Stomach (tissue), 9 donors: ENCODE measurements around the gene GTF2H3. TPM values are rescaled to one million over a fixed set of nuclear protein-coding genes. Genes with fewer than 3 reads are reported as not detected.

Experiments
- DNase-seq, 2 donors: peaks; one replicate each; pipeline versions ENCODE4 v3.0.0 to v3.0.0-alpha.2; 2013 to 2019
- H3K27ac ChIP-seq, 5 donors: fragments of 200-600 bp in 4 of 5; sonication (generic) in 4 of 5; one replicate each; pipeline ENCODE4 v1.5.1; 2013 to 2019; ENCODE audit warnings: mild to moderate bottlenecking in 1 of 5, moderate library complexity in 1 of 5
- H3K27me3 ChIP-seq, 3 donors: fragments of 200-600 bp; sonication (generic); one replicate each; pipeline ENCODE4 v1.5.1; 2017 to 2019; ENCODE audit warnings: mixed run types in 1 of 3
- H3K36me3 ChIP-seq, 4 donors: fragments of 200-600 bp; sonication (generic); 1 replicate in 3 of 4; 2 replicates in 1 of 4; pipeline ENCODE4 v1.5.1; 2016 to 2019
- H3K4me1 ChIP-seq, 4 donors: fragments of 200-600 bp; sonication (generic); one replicate each; pipeline ENCODE4 v1.5.1; 2016 to 2019
- H3K4me3 ChIP-seq, 4 donors: fragments of 200-600 bp; sonication (generic) in 3 of 4; one replicate each; pipeline ENCODE4 v1.5.1; 2016 to 2019; ENCODE audit warnings: mild to moderate bottlenecking in 1 of 4
- H3K9me3 ChIP-seq, 4 donors: fragments of 200-600 bp; sonication (generic); one replicate each; pipeline ENCODE4 v1.5.1; 2016 to 2019
- EP300 ChIP-seq: sonication (generic); formaldehyde crosslinking; IDR thresholded peaks from one replicate; pipeline ENCODE4 v1.6.1; 2017; ENCODE audit warnings: antibody characterized with exemption
- POLR2A ChIP-seq, 4 donors: fragments of 450-650 bp; IDR thresholded peaks; one replicate each; pipeline ENCODE4 v1.6.1; 2016; ENCODE audit warnings: antibody characterized with exemption in 4 of 4, control low read depth in 2 of 4, mild to moderate bottlenecking in 1 of 4, moderate library complexity in 1 of 4
- POLR2AphosphoS5 ChIP-seq, 3 donors: sonication (generic); formaldehyde crosslinking; IDR thresholded peaks; one replicate each; pipeline ENCODE4 v1.6.1; 2016; ENCODE audit warnings: antibody characterized with exemption in 3 of 3
- WGBS, 5 donors: extraction: QIAGEN DNeasy Blood & Tissue Kit in 3 of 5; methylation state at CpG; one replicate each; pipeline versions ENCODE4 v1.1.5 to v1.1.7; 2013 to 2018; 5-methylcytosine and 5-hydroxymethylcytosine counted together
- intact Hi-C: fragments of 100-400 bp; cut with DNase I; formaldehyde crosslinking; loops from one replicate; pipeline ENCODE4 v1.15.1; 2023; ENCODE audit warnings: low total_unique reads
- polyA plus RNA-seq, 3 donors: library from polyadenylated mRNA; stranded (reverse); fragments of 200-250 nt; gene quantifications; one replicate each; pipeline ENCODE4 v1.2.3, GENCODE V29; 2013
- total RNA-seq, 5 donors: library from RNA; depleted of rRNA; stranded (reverse); fragments of >200 nt; gene quantifications; one replicate each; pipeline versions ENCODE4 v1.1.0 to v1.2.3, GENCODE V29; 2014 to 2016
- TF ChIP-seq, protein P1 (sequence below), 7 experiments: fragments of 450-650 bp in 4 of 7; fragments of 200-600 bp in 3 of 7; sonication (generic) in 3 of 7; IDR thresholded peaks; one replicate each; pipeline ENCODE4 v1.5.1; 2016 to 2019; ENCODE audit warnings: antibody characterized with exemption in 7 of 7, control low read depth in 2 of 7, mild to moderate bottlenecking in 1 of 7
- donor health status: healthy with polysubstance abuse.
- donor health status: Bipolar disorder and iron deficiency.
- donor health status: healthy.

GTF2H3 gene
- total and polyA plus RNA-seq, 8 donors: 2.9 to 40.2 (median 7.6) TPM; not detected in 1

GRCh38 chr12:123608182-123608581, 25.4 kb upstream of the GTF2H3 start:
- DNase-seq: no peak
- H3K36me3 ChIP-seq: peaks cover 57 to 94% (median 88%) of the 10 kb centered on the region in 4 donors
- intact Hi-C loops: no loop called here

GRCh38 chr12:123614110-123614509, 19.5 kb upstream of the GTF2H3 start:
- intact Hi-C loops: no loop called here
- Histone ChIP-seq H3K36me3 (peaks cover 80 to 99% (median 99%) of the 10 kb centered on the region in 4 donors), H3K27ac (no peak overlapping the region), H3K4me1 (no peaks in the 10 kb centered on the region), H3K27me3 (no peaks in the 10 kb centered on the region), H3K9me3 (no peaks in the 10 kb centered on the region), H3K4me3 (no peak overlapping the region)
- 83 to 97% (median 94%) methylated on average over 2 of the region's 2 CpGs for WGBS, 5 donors
- TF ChIP-seq, protein P1, sequence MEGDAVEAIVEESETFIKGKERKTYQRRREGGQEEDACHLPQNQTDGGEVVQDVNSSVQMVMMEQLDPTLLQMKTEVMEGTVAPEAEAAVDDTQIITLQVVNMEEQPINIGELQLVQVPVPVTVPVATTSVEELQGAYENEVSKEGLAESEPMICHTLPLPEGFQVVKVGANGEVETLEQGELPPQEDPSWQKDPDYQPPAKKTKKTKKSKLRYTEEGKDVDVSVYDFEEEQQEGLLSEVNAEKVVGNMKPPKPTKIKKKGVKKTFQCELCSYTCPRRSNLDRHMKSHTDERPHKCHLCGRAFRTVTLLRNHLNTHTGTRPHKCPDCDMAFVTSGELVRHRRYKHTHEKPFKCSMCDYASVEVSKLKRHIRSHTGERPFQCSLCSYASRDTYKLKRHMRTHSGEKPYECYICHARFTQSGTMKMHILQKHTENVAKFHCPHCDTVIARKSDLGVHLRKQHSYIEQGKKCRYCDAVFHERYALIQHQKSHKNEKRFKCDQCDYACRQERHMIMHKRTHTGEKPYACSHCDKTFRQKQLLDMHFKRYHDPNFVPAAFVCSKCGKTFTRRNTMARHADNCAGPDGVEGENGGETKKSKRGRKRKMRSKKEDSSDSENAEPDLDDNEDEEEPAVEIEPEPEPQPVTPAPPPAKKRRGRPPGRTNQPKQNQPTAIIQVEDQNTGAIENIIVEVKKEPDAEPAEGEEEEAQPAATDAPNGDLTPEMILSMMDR (IDR thresholded peaks at IDR 0.05): no peak
- TF ChIP-seq POLR2A (IDR thresholded peaks at IDR 0.05) (no peak), EP300 (no peak), POLR2AphosphoS5 (IDR thresholded peaks at IDR 0.05) (no peak)
- no peak for DNase-seq

More at GRCh38 chr12:123608182-123608581, 25.4 kb upstream of the GTF2H3 start:
- no peak overlapping the region for H3K4me3 ChIP-seq
- peaks cover 3 to 20% (median 9%) of the 10 kb centered on the region in 4 donors for H3K4me1 ChIP-seq
- no peaks in the 10 kb centered on the region for H3K9me3 ChIP-seq
- H3K27me3 ChIP-seq: no peaks in the 10 kb centered on the region
- no peak overlapping the region for H3K27ac ChIP-seq
- 70 to 86% (median 83%) methylated on average over 8 of the region's 8 CpGs for WGBS, 5 donors
- no peak for TF ChIP-seq EP300
- no peak for TF ChIP-seq POLR2A (IDR thresholded peaks at IDR 0.05)
- no peak for TF ChIP-seq POLR2AphosphoS5 (IDR thresholded peaks at IDR 0.05)
- TF ChIP-seq, protein P1 (IDR thresholded peaks at IDR 0.05): no peak

DNA sequence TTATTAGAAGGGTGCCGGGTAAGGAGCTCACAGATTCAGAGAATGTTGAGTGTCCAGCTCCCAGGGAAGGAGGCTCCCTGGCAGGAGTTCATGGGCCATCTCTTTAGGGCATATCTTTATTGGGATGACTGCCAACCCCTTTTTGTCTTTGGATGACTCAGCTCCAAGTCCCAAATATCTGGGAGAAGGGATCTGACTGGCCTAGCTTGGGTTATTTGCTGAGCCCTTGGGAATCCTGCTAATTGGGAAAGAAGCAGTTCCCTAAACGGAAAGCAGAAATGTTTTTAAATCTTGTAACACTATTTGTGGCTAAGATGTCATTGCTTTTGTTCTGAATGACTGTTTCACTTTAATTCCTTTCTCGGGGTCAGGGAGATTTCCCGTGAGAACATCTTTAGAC, 19.1 kb upstream of the GTF2H3 start:
- no peak for DNase-seq
- 71 to 83% (median 76%) methylated on average over 4 of the region's 4 CpGs for WGBS, 5 donors
- Histone ChIP-seq H3K36me3 (peaks cover 81 to 99% (median 99%) of the 10 kb centered on the region in 4 donors), H3K4me3 (no peak overlapping the region), H3K9me3 (no peaks in the 10 kb centered on the region), H3K27ac (no peak overlapping the region), H3K4me1 (no peaks in the 10 kb centered on the region), H3K27me3 (no peaks in the 10 kb centered on the region)
- intact Hi-C loops: no loop called here
- TF ChIP-seq, protein P1 (IDR thresholded peaks at IDR 0.05): no peak

DNA sequence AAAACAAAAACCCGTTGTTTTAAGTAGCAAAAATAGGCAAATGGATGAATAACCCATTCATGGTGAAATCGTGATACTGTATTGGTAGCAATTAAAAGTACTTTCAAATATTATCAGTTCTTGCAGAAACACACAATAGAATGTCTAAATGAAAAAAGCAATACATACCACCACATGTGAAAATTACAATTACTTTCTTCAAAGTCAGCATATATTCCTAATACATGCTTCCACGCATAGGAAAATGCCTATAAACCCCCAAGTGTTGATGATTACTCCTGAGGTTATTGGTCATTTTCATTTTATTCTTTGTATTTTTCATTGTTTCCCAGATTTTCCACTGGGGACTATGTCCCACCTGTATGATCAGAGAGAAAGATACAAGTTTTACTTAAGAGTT, 16.5 kb upstream of the GTF2H3 start:
- DNase-seq: no peak
- Histone ChIP-seq H3K27me3 (no peaks in the 10 kb centered on the region), H3K27ac (no peak overlapping the region), H3K4me1 (no peaks in the 10 kb centered on the region), H3K4me3 (no peak overlapping the region), H3K36me3 (peaks cover 76 to 99% (median 99%) of the 10 kb centered on the region in 4 donors), H3K9me3 (no peaks in the 10 kb centered on the region)
- WGBS, 5 donors: 84 to 94% (median 93%) methylated on average over 3 of the region's 3 CpGs
- no peak for TF ChIP-seq POLR2AphosphoS5 (IDR thresholded peaks at IDR 0.05)
- intact Hi-C loops: no loop called here

DNA sequence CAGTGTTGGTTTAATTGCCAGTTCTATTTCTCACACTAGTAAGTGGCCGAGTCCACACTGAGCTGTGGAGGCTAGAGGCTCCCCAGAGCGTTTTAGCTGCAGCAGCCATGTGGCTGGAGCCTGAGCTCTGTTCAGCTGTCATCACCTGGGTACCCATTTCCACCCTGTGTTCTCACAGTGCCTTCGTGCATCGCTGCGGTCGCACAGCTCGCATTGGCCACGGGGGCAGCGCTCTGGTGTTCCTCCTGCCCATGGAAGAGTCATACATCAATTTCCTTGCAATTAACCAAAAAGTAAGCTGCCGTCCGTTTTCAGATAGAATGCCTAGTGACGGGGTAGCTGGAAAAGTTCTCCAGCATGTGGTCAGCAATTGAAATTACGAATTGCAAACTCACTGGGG, 16.0 kb upstream of the GTF2H3 start:
- TF ChIP-seq, protein P1 (IDR thresholded peaks at IDR 0.05): no peak
- TF ChIP-seq EP300: no peak
- no peak for TF ChIP-seq POLR2A (IDR thresholded peaks at IDR 0.05)
- no peak for TF ChIP-seq POLR2AphosphoS5 (IDR thresholded peaks at IDR 0.05)
- Histone ChIP-seq H3K36me3 (peaks cover 80 to 99% (median 99%) of the 10 kb centered on the region in 4 donors), H3K4me3 (no peak overlapping the region), H3K9me3 (no peaks in the 10 kb centered on the region), H3K27me3 (no peaks in the 10 kb centered on the region), H3K4me1 (no peaks in the 10 kb centered on the region), H3K27ac (no peak overlapping the region)
- DNase-seq: no peak
- WGBS, 5 donors: 89 to 93% (median 91%) methylated on average over 13 of the region's 13 CpGs
- intact Hi-C loops: no loop called here
